DND-41 (cell line): ENCODE measurements around the gene MEAF6.

Experiments used
- CTCF ChIP-seq: IDR thresholded peaks from 2 replicates; pipeline ENCODE4 v1.5.1; 2012; ENCODE audit warnings: borderline replicate concordance, low read length, moderate library complexity, mild to moderate bottlenecking; ENCODE audit not compliant: poor library complexity, severe bottlenecking; ENCODE audit errors: extremely low read depth
- EZH2 ChIP-seq: IDR thresholded peaks from 3 replicates; pipeline ENCODE4 v1.6.1; 2012; ENCODE audit warnings: borderline replicate concordance, low read depth, mild to moderate bottlenecking, moderate library complexity, low read length, inconsistent platforms; ENCODE audit not compliant: severe bottlenecking

GRCh38 chr1:37513795-37514349 is 694 bp downstream of the MEAF6 start:
- TF ChIP-seq CTCF, result no peak
- no peak for TF ChIP-seq EZH2
